IMR-90 (cell line): Measurements from ENCODE around the gene CCDC85B. TPM values are rescaled to one million over a fixed set of nuclear protein-coding genes. Genes with fewer than 3 reads are reported as not detected.

Experiments used
- ATAC-seq: fragments of 200-7000 bp; cut with Tn5 transposase; 2 replicates; pipeline ENCODE4 v1.9.1; 2020; ENCODE audit warnings: low read depth, mild to moderate bottlenecking, moderate library complexity
- BruUV-seq: library from RNA; stranded (reverse); fragments of 400-500 nt; replicated peaks from 2 replicates; lab custom pipeline; 2021; lab: Mats Ljungman, UMichigan
- CTCF ChIA-PET: fragments of 300-600 bp; formaldehyde crosslinking; extraction: SDS; loops from one replicate; lab custom pipeline; 2021; ENCODE audit warnings: antibody characterized with exemption; lab: Yijun Ruan, JAX
- POLR2A ChIA-PET: fragments of 300-600 bp; sonication (Branson Sonifier 250); formaldehyde crosslinking; loops from one replicate; lab custom pipeline; 2022; ENCODE audit warnings: antibody characterized with exemption; ENCODE audit not compliant: unreplicated experiment; lab: Charles Lee
- DNase-seq: peaks from one replicate; pipeline ENCODE4 v3.0.0; 2013
- H2AFZ ChIP-seq: replicated peaks from 2 replicates; pipeline ENCODE3; 2013; ENCODE audit warnings: low read length, mild to moderate bottlenecking; ENCODE audit not compliant: poor library complexity
- H2AK5ac ChIP-seq: 2 replicates; pipeline ENCODE4 v1.6.1; 2013; ENCODE audit warnings: low read depth, low read length, inconsistent platforms
- H2AK9ac ChIP-seq: replicated peaks from 2 replicates; pipeline ENCODE3; 2013; ENCODE audit warnings: mild to moderate bottlenecking, low read depth, low read length, moderate library complexity; ENCODE audit not compliant: poor library complexity
- H2BK120ac ChIP-seq: 2 replicates; pipeline ENCODE4 v1.6.1; 2013; ENCODE audit warnings: low read depth, low read length, inconsistent platforms
- H2BK15ac ChIP-seq: 3 replicates; pipeline ENCODE4 v1.6.1; 2013; ENCODE audit warnings: low read depth, low read length, inconsistent platforms
- H2BK20ac ChIP-seq: 2 replicates; pipeline ENCODE4 v1.6.1; 2013; ENCODE audit warnings: low read depth, mild to moderate bottlenecking, inconsistent platforms, low read length, moderate library complexity
- H2BK5ac ChIP-seq: 2 replicates; pipeline ENCODE4 v1.6.1; 2013; ENCODE audit warnings: mild to moderate bottlenecking, low read depth, low read length, inconsistent platforms; ENCODE audit not compliant: poor library complexity, severe bottlenecking
- H3K14ac ChIP-seq: replicated peaks from 2 replicates; pipeline ENCODE4 v1.6.1; 2013; ENCODE audit warnings: low read depth, low read length, inconsistent platforms
- H3K18ac ChIP-seq: 2 replicates; pipeline ENCODE4 v1.6.1; 2013; ENCODE audit warnings: low read depth, low read length, control low read depth
- H3K23ac ChIP-seq: 2 replicates; pipeline ENCODE4 v1.6.1; 2013; ENCODE audit warnings: low read depth, low read length, inconsistent platforms
- H3K27ac ChIP-seq: 2 replicates; pipeline ENCODE4 v1.5.1; 2013; ENCODE audit warnings: mild to moderate bottlenecking, control low read depth, low read length; ENCODE audit not compliant: insufficient read depth
- H3K27me3 ChIP-seq: 2 replicates; pipeline ENCODE4 v1.6.1; 2013; ENCODE audit warnings: low read length; ENCODE audit not compliant: control insufficient read depth, insufficient read depth
- H3K36me3 ChIP-seq: 2 replicates; pipeline ENCODE4 v1.6.1; 2013; ENCODE audit warnings: low read length, mixed read lengths; ENCODE audit not compliant: control insufficient read depth, insufficient read depth
- H3K4ac ChIP-seq: 2 replicates; pipeline ENCODE4 v1.6.1; 2013; ENCODE audit warnings: low read depth, low read length, inconsistent platforms
- H3K4me1 ChIP-seq: 2 replicates; pipeline ENCODE4 v1.6.1; 2013; ENCODE audit warnings: low read length, mixed read lengths; ENCODE audit not compliant: control insufficient read depth, insufficient read depth
- H3K4me2 ChIP-seq: 2 replicates; pipeline ENCODE4 v1.6.1; 2013; ENCODE audit warnings: low read depth, mild to moderate bottlenecking, control low read depth, low read length, moderate library complexity
- H3K4me3 ChIP-seq: 2 replicates; pipeline ENCODE4 v1.5.1; 2013; ENCODE audit warnings: low read depth, mild to moderate bottlenecking, control low read depth, low read length, moderate library complexity; ENCODE audit not compliant: insufficient read depth
- H3K56ac ChIP-seq: 2 replicates; pipeline ENCODE4 v1.6.1; 2013; ENCODE audit warnings: low read length, inconsistent platforms; ENCODE audit not compliant: insufficient read depth; ENCODE audit errors: extremely low read depth
- H3K79me1 ChIP-seq, 2 experiments: 2 replicates each; pipeline ENCODE4 v1.6.1; 2013; ENCODE audit warnings: low read length in 2 of 2, inconsistent platforms in 1 of 2, low read depth in 1 of 2
- H3K9ac ChIP-seq: 2 replicates; pipeline ENCODE4 v1.6.1; 2013; ENCODE audit warnings: low read depth, low read length, control low read depth
- H3K9me1 ChIP-seq: 2 replicates; pipeline ENCODE4 v1.6.1; 2013; ENCODE audit warnings: low read length, inconsistent platforms; ENCODE audit not compliant: insufficient read depth
- H3K9me3 ChIP-seq: 2 replicates; pipeline ENCODE4 v1.6.1; 2013; ENCODE audit warnings: low read length; ENCODE audit not compliant: control insufficient read depth, insufficient read depth
- H4K20me1 ChIP-seq: 2 replicates; pipeline ENCODE4 v1.6.1; 2013; ENCODE audit warnings: low read length, inconsistent platforms; ENCODE audit not compliant: insufficient read depth
- H4K5ac ChIP-seq: 2 replicates; pipeline ENCODE4 v1.6.1; 2013; ENCODE audit warnings: mild to moderate bottlenecking, low read depth, low read length, control low read depth
- H4K8ac ChIP-seq, 2 experiments: 2 replicates each; pipeline ENCODE4 v1.6.1; 2013; ENCODE audit warnings: low read depth in 2 of 2, low read length in 2 of 2, control low read depth in 1 of 2, inconsistent platforms in 1 of 2
- H4K91ac ChIP-seq: 2 replicates; pipeline ENCODE4 v1.6.1; 2013; ENCODE audit warnings: low read depth, low read length, inconsistent platforms; ENCODE audit not compliant: insufficient read depth
- NFE2L2 ChIP-seq: fragments of 150-350 bp; IDR thresholded peaks from 2 replicates; pipeline ENCODE4 v1.6.1; 2016; ENCODE audit warnings: low read depth, mild to moderate bottlenecking, low read length
- RCOR1 ChIP-seq: IDR thresholded peaks from 2 replicates; pipeline ENCODE4 v1.6.1; 2012; ENCODE audit warnings: mild to moderate bottlenecking, low read length, improper control_type of control experiment; ENCODE audit not compliant: insufficient replicate concordance
- WGBS, 2 experiments: methylation state at CpG; one replicate each; pipeline versions ENCODE4 v1.1.5 to v1.1.7; 2013; ENCODE audit warnings: missing lambda C conversion rate in 2 of 2; ENCODE audit not compliant: insufficient read length in 1 of 2; ENCODE audit errors: extremely low coverage in 2 of 2; 5-methylcytosine and 5-hydroxymethylcytosine counted together
- dilution Hi-C: fragments of 300-500 bp; cut with HindIII; formaldehyde crosslinking; loops from one replicate; pipeline ENCODE4 v1.14.3; 2018; ENCODE audit warnings: low sequenced_read_pairs; ENCODE audit not compliant: unreplicated experiment
- in situ Hi-C: fragments of 300-500 bp; cut with MboI; formaldehyde crosslinking; loops from 3 replicates; pipeline ENCODE4 v1.14.3; 2019; ENCODE audit warnings: low sequenced_read_pairs, inconsistent platforms, mixed read lengths
- intact Hi-C: fragments of 100-400 bp; cut with micrococcal nuclease; formaldehyde crosslinking; loops from 2 replicates; pipeline ENCODE4 v1.10.0; 2022
- polyA plus RNA-seq, 3 experiments: library from polyadenylated mRNA; depleted of rRNA; stranded (reverse); fragments of >200 nt; gene quantifications; 2 replicates each; pipeline ENCODE4 v1.2.3, GENCODE V29; 2012; ENCODE audit warnings: low replicate concordance in 1 of 3
- total RNA-seq: library from RNA; depleted of rRNA; stranded (reverse); fragments of >200 nt; gene quantifications from 2 replicates; pipeline ENCODE4 v1.2.3, GENCODE V29; 2012

CCDC85B gene
- total and polyA plus RNA-seq, 2 of the 4 experiments (the other 2 are of a cell fraction) = 17.6 to 35.4 TPM

DNA sequence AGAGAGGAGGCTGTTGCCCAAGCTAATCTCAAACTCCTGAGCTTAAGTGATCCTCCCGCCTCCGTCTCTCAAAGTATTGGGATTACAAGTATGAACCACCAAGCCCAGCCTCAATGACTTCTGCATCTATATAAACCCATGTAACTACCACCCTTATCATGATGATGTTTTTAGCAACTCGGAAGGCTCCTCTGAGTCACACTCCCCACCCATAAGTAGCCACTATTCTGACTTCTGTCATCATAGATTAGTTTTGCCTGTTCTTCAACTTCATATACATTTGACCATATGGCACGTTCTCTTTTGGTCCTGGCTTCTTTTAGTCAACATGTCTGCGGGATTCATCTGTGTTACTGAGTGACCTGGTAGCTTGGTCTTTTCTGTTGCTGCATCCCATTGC is 16.1 kb downstream of the CCDC85B start:
- TF ChIP-seq NFE2L2 (no peak), RCOR1 (no peak)
- no TSS peak for BruUV-seq
- peaks cover 21% of the 10 kb centered on the region for H3K9me1 ChIP-seq
- H2BK20ac ChIP-seq = peak overlapping the region; percentile 81
- no peak for DNase-seq
- H4K20me1 ChIP-seq = no peaks in the 10 kb centered on the region
- no peak overlapping the region for H2BK5ac ChIP-seq
- H3K4me1 ChIP-seq = peaks cover 24% of the 10 kb centered on the region
- peak overlapping the region; percentile 70 for H2BK15ac ChIP-seq
- in situ Hi-C loops (no loop called here), intact Hi-C loops (no loop called here), dilution Hi-C loops (no loop called here)
- H3K4me3 ChIP-seq = no peak overlapping the region
- H2AFZ ChIP-seq = no peak overlapping the region
- peak overlapping the region; percentile 70; the same call in 1 of the 2 replicates for H3K23ac ChIP-seq
- ChIA-PET POLR2A (interaction anchor here (1.0 kb wide), 1 partner anchor 11 kb away, joined by 3 read pairs; no protein-coding TSS in a partner anchor), CTCF (interaction anchor here (0.5 kb wide), 1 partner anchor 18 kb away, joined by 3 read pairs; the partner anchor contains the start of gene FIBP)
- H4K91ac ChIP-seq = peak overlapping the region; percentile 67
- H2AK9ac ChIP-seq = peak overlapping the region; percentile 47
- H2BK120ac ChIP-seq = peak overlapping the region; percentile 83
- no peak overlapping the region for H3K4me2 ChIP-seq
- no peak overlapping the region for H3K9ac ChIP-seq
- H3K4ac ChIP-seq = peak overlapping the region; percentile 48
- H4K5ac ChIP-seq = no peak overlapping the region; the same call in 1 of the 2 replicates
- H3K27me3 ChIP-seq = no peaks in the 10 kb centered on the region
- H3K27ac ChIP-seq = no peak overlapping the region
- peaks cover 32 to 72% of the 10 kb centered on the region in 2 experiments; a peak in 3 of 4 replicates for H3K79me1 ChIP-seq
- peak overlapping the region; percentile 69 for H2AK5ac ChIP-seq
- H4K8ac ChIP-seq = peak overlapping the region in 1 of 2 experiments; percentile 9; a peak in 2 of 4 replicates
- no peaks in the 10 kb centered on the region for H3K9me3 ChIP-seq
- H3K36me3 ChIP-seq = no peaks in the 10 kb centered on the region
- peak overlapping the region; percentile 76 for H3K14ac ChIP-seq
- WGBS, 2 experiments = no CpG with 5 or more reads among the region's 5 CpGs
- no peak overlapping the region for H3K18ac ChIP-seq
- H3K56ac ChIP-seq = no peak overlapping the region
- ATAC-seq = no peak
